ENCODE results near the gene BMPR1B.

The BMPR1B gene

DNA sequence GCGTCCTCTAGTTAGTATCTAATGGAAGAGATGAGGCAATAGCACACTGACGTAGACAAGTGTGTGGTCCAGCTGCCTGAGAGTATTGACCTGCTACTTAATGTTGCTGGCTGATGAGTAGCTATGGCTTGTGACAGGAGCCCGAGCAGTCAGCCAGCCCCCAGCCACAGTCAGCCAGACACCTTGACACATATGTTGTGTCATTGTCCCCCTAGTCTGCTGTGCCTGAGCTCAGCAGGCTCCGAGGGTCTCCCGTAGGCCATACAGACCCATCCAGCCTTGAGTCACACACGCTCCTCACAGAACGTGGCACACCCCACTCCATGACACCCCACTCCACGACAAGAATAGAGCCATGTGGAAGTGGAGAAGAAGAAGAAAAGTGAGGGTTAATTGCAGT is 428.9 kb downstream of the BMPR1B start:
- TF ChIP-seq POLR2AphosphoS5 (IDR thresholded peaks at IDR 0.05; ENCODE audit: low read depth, low read length) (no peak), SIN3A (IDR thresholded peaks at IDR 0.05; ENCODE audit: borderline replicate concordance, insufficient read depth, low read length) (no peak), TAF1 (IDR thresholded peaks at IDR 0.05; ENCODE audit: borderline replicate concordance, insufficient read depth, low read length) (no peak), REST (IDR thresholded peaks at IDR 0.05; ENCODE audit: insufficient read depth in 1 of 2, low read depth in 2 of 2, low read length in 2 of 2) (no peak), FOXP2 (optimal IDR thresholded peaks at IDR 0.05; ENCODE audit: borderline replicate concordance, extremely low read depth, extremely low read length, insufficient read depth) (no peak)

DNA sequence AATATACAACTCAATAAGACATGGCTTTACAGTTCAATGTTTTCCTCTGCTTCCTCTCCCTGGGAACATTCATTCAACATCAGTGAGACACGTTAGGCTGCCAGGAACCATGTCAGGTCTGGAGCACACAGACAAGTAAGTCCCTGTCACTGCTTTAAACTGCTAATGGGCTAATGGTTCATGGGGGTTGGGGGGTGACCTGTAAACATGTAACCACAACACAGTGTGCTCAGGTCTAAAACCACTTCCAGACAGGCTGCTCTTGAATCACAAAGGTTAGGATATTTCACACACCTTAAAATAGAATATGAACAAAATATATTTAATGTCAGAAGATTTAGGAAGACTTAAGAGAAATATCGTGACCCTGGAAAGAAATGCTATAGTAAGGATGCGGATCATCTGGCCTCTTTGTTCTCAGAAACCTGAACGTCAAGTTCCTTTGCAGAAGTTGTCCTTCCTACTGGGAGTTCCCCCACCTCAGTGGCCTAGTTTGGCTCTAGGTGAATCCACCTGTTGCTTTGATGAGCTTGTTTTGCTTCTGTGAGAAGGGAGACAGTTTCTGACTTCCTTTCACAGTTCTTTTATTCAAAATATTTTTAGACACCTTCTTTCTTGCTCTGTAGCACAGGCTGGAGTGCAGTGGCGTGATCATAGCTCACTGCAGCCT is 431.1 kb downstream of the BMPR1B start:
- TF ChIP-seq SIN3A (IDR thresholded peaks at IDR 0.05; ENCODE audit: borderline replicate concordance, insufficient read depth, low read length) (no peak), POLR2AphosphoS5 (IDR thresholded peaks at IDR 0.05; ENCODE audit: low read depth, low read length) (no peak), TAF1 (IDR thresholded peaks at IDR 0.05; ENCODE audit: borderline replicate concordance, insufficient read depth, low read length) (no peak), FOXP2 (optimal IDR thresholded peaks at IDR 0.05; ENCODE audit: borderline replicate concordance, extremely low read depth, extremely low read length, insufficient read depth) (no peak), REST (IDR thresholded peaks at IDR 0.05; ENCODE audit: insufficient read depth in 1 of 2, low read depth in 2 of 2, low read length in 2 of 2) (no peak)

DNA sequence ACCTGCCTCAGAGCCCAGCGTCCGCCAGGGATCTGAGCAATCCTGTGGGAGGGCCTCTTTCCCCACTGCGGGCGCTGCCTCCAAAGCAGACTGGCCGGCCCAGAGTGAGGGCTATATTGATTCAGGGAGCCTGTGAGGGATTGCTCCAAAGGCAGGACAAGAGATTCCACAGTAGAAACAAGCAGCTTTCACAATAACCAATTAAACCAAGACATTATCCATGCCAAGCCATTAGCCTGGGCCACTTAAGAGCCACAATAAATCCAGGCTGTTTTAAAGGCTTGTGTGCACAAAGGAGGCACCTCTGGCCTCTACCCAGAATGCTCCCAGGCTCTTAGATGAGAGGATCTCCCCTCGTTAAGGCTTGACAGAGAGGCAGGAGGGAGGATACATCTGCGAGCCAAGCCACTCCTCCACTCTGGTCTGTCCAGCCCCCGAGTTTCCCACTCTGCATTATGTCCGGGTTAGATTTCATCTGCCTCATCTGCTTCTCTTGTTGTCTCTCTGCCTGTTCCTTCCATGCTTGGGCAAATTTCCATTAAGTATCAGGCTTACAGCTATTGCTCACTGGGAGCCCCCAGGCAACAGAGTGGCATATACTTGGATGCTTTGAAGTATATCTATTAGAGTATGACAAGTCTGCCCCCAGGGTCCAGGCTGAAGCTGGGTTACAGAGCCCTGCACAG is 433.1 kb downstream of the BMPR1B start:
- TF ChIP-seq TAF1 (IDR thresholded peaks at IDR 0.05; ENCODE audit: borderline replicate concordance, insufficient read depth, low read length) (no peak), FOXP2 (optimal IDR thresholded peaks at IDR 0.05; ENCODE audit: borderline replicate concordance, extremely low read depth, extremely low read length, insufficient read depth) (no peak), SIN3A (IDR thresholded peaks at IDR 0.05; ENCODE audit: borderline replicate concordance, insufficient read depth, low read length) (no peak)

DNA sequence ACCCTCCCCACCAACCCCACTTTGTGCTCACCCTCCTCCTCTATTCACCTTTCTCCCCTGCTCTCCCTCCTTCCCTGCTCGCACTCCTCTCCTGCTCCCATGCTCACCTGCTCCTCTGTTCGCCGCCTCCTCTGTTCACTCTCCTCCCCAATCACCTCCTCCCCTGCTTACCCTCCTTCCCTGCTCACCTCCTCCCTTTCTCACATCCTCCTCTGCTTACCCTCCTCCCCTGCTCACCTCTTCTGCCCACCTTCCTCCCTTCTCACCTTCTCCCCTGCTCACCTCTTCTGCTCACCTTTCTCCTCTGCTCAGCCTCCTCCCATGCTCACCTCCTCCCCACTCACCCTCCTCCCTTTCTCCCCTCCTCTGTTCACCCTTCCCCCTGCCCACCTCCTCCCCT is 433.8 kb downstream of the BMPR1B start:
- TF ChIP-seq POLR2AphosphoS5 (IDR thresholded peaks at IDR 0.05; ENCODE audit: low read depth, low read length), result no peak
- no peak for TF ChIP-seq REST (IDR thresholded peaks at IDR 0.05; ENCODE audit: insufficient read depth in 1 of 2, low read depth in 2 of 2, low read length in 2 of 2)
- no peak for TF ChIP-seq TAF1 (IDR thresholded peaks at IDR 0.05; ENCODE audit: borderline replicate concordance, insufficient read depth, low read length)
- TF ChIP-seq SIN3A (IDR thresholded peaks at IDR 0.05; ENCODE audit: borderline replicate concordance, insufficient read depth, low read length), result no peak
- TF ChIP-seq FOXP2 (optimal IDR thresholded peaks at IDR 0.05; ENCODE audit: borderline replicate concordance, extremely low read depth, extremely low read length, insufficient read depth), result no peak

DNA sequence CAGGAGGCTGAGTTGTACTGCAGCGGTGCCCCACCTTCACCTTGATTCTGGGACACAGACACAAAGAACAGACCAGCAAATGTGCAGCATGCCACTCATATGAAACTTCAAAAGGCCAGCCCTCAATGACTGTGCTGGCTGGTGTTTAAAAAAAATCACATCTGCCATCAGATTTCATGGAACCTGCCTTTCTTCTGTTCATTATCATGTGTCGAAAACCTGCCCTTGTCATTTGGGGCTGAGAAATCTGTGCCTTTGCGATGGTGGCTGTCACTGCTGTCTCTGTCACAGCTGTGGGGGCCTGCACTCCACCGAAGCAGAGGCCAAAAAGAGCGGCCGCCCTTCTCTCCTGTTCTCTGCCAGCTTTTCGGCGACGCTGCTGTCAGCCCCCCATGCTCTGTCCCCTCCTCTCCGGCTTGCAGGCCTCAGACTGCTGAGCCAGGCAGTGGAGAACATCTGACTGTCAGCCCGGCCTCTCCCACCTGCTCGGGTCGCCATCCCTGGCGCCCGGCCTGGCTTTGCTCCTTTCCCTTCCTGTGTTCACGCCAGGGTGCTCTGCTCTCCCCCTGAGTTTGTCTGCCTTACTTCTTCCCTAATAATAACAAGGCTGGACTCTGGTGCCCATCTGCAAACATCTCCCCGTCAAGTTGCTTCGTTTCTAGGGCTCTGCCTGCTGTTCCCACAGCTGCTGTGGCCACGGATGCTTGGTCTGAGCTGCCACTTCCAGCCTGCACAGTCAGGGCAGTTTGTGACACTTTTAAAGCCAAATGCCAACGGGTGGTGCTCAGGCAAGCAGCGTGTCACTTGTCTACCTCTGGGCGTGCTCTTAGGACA is 435.9 kb downstream of the BMPR1B start:
- TF ChIP-seq FOXP2 (optimal IDR thresholded peaks at IDR 0.05; ENCODE audit: borderline replicate concordance, extremely low read depth, extremely low read length, insufficient read depth), result no peak
- no peak for TF ChIP-seq POLR2AphosphoS5 (IDR thresholded peaks at IDR 0.05; ENCODE audit: low read depth, low read length)
- no peak for TF ChIP-seq TAF1 (IDR thresholded peaks at IDR 0.05; ENCODE audit: borderline replicate concordance, insufficient read depth, low read length)
- no peak for TF ChIP-seq REST (IDR thresholded peaks at IDR 0.05; ENCODE audit: insufficient read depth in 1 of 2, low read depth in 2 of 2, low read length in 2 of 2)
- TF ChIP-seq SIN3A (IDR thresholded peaks at IDR 0.05; ENCODE audit: borderline replicate concordance, insufficient read depth, low read length), result no peak

Data from PFSK-1 (cell line).